ENCODE data around the gene IHH.

IHH gene

DNA sequence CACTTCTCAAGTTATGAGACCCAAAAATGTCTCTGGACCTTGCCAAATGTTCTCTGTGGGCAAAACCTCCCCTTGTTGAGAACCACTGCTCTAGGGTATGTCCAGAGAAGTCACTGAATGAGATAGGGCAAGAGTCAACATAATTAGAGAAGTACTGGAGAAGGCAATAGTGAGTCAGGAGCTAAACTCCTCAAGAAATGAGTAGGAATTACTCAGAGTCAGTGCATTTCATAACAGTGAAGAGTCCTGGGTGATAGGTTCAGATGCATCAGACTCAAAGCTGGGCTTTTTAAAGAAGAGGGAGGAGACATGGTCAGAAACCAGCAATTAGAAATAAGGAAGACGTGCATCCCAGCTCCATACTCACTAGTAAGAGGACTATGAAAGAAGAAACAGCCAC lies 38.6 kb upstream of the IHH start:
- Histone ChIP-seq H3K27me3 (no peaks in the 10 kb centered on the region), H3K4me3 (ENCODE audit: low read depth in 1 of 2, low read length in 1 of 2) (no peak overlapping the region), H3K4me1 (ENCODE audit: control insufficient read depth in 1 of 2, insufficient read depth in 1 of 2, low read depth in 1 of 2, low read length in 1 of 2) (peaks cover 14% of the 10 kb centered on the region in 2 experiments), H3K36me3 (no peaks in the 10 kb centered on the region), H3K27ac (no peak overlapping the region), H3K9me3 (no peaks in the 10 kb centered on the region)
- TF ChIP-seq, protein P1, sequence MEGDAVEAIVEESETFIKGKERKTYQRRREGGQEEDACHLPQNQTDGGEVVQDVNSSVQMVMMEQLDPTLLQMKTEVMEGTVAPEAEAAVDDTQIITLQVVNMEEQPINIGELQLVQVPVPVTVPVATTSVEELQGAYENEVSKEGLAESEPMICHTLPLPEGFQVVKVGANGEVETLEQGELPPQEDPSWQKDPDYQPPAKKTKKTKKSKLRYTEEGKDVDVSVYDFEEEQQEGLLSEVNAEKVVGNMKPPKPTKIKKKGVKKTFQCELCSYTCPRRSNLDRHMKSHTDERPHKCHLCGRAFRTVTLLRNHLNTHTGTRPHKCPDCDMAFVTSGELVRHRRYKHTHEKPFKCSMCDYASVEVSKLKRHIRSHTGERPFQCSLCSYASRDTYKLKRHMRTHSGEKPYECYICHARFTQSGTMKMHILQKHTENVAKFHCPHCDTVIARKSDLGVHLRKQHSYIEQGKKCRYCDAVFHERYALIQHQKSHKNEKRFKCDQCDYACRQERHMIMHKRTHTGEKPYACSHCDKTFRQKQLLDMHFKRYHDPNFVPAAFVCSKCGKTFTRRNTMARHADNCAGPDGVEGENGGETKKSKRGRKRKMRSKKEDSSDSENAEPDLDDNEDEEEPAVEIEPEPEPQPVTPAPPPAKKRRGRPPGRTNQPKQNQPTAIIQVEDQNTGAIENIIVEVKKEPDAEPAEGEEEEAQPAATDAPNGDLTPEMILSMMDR (IDR thresholded peaks at IDR 0.05) = no peak

DNA sequence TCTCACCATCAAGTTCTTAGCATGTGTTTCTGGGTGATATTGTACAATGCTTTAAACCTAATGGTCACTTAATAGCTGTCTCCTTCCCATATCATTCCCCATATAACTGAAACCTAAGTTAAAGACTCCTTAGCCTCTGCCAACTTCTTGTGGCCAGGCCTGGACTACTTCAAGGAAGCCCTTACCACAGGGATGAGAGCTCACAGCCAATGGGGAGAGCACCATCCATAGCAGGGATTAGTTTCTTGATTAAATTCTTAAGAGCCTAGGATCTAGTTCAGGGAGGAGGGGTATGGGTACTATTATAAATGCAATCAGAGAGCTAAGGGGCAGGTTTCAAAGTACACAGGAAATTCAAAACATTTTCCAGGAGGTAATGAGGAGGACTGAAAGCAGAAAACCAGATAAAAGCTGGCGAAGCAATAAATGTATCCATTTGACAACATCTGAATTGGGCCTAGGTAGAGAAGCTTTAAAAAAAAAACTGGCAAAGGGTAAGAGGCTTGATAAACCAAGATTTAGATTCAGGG lies 34.8 kb upstream of the IHH start:
- Histone ChIP-seq H3K27ac (no peak overlapping the region), H3K4me1 (ENCODE audit: control insufficient read depth in 1 of 2, insufficient read depth in 1 of 2, low read depth in 1 of 2, low read length in 1 of 2) (peaks cover 16 to 17% of the 10 kb centered on the region in 2 experiments), H3K4me3 (ENCODE audit: low read depth in 1 of 2, low read length in 1 of 2) (no peak overlapping the region), H3K27me3 (no peaks in the 10 kb centered on the region), H3K36me3 (no peaks in the 10 kb centered on the region), H3K9me3 (no peaks in the 10 kb centered on the region)
- TF ChIP-seq, protein P1 (IDR thresholded peaks at IDR 0.05) = no peak

DNA sequence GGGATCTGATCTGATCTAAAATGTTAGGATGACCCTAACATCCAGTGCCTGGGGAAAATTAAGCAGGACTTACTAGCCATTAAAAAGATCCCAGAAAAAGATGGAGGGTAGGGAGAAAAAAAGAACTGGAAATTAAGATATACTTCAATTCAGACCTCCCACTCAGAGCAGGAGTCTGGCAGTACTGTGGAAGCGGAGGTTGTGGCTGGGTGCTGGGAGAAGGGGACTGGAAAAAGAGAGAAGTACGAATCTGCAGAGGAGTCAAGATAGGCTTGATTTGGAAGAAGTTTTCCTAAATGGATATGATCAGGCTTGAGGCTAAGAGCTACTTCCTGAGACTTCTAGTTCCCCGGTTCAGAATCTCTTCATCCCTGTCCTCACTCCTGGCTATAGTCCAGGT lies 33.5 kb upstream of the IHH start:
- H3K9me3 ChIP-seq = no peaks in the 10 kb centered on the region
- no peaks in the 10 kb centered on the region for H3K27me3 ChIP-seq
- H3K36me3 ChIP-seq = no peaks in the 10 kb centered on the region
- H3K4me3 ChIP-seq (ENCODE audit: low read depth in 1 of 2, low read length in 1 of 2) = no peak overlapping the region
- peak overlapping the region; percentile 3 for H3K27ac ChIP-seq
- peaks cover 16 to 17% of the 10 kb centered on the region in 2 experiments for H3K4me1 ChIP-seq (ENCODE audit: control insufficient read depth in 1 of 2, insufficient read depth in 1 of 2, low read depth in 1 of 2, low read length in 1 of 2)
- TF ChIP-seq, protein P1 (IDR thresholded peaks at IDR 0.05) = no peak

DNA sequence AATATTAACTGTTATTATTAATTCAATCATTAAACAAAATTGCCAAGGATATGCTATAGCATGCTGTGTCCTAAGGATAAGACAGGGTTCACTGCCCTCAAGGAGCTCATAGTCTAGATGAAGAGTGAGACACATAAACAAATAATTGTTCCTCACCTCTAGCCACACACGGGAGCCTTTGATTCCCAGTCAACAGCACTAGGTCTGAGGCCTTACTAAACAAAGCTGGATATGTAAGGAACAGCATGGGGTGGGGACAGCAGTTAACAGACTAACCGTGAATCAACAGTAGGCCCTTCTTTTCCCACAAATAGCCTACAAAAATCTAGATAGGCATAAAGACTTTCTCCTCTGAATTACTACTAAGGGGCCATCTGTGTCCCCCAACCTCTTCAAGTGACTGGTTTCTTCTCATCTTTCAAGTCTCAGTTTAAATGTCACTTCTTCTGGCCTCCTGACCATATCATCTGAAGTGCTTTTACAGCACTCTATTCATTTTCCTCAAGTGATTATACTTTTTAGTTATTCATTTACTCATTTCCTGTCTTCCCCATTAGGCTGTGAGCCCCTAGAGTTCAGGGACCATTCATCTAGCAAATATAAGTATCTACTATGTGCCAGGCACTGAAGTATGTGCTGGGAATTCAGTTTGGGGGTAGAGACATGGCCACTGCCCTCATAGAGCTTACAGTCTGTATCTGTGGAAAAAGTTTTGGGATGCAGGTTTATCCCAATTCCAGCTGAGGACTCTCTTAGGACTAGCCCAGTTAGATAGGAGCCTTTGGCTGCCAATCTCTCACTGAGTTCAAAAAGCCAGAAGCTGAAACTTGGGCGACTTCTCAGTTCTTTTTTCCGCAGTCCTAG lies 29.9 kb upstream of the IHH start:
- Histone ChIP-seq H3K4me3 (ENCODE audit: low read depth in 1 of 2, low read length in 1 of 2) (no peak overlapping the region), H3K36me3 (no peaks in the 10 kb centered on the region), H3K27me3 (no peaks in the 10 kb centered on the region), H3K9me3 (no peaks in the 10 kb centered on the region), H3K4me1 (ENCODE audit: control insufficient read depth in 1 of 2, insufficient read depth in 1 of 2, low read depth in 1 of 2, low read length in 1 of 2) (peaks cover 32 to 33% of the 10 kb centered on the region in 2 experiments), H3K27ac (no peak overlapping the region)
- TF ChIP-seq, protein P1 (IDR thresholded peaks at IDR 0.05) = no peak

DNA sequence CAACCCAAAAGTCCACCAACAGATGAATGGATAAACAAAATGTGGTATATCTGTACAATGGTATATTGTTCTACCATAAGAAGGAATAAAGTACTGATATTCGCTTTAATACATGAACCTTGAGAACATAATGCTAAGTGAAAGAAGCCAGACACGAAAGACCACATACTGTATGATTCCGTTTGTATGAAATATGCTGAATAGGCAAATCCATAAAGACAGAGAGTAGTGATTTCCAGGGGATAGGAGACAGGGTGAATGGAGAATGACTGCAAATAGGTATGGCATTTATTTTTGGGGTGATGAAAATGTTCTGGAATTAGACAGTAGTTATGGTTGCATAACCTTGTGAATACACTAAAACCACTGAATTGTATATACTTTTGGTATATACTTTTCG lies 28.6 kb upstream of the IHH start:
- H3K4me3 ChIP-seq (ENCODE audit: low read depth in 1 of 2, low read length in 1 of 2) = no peak overlapping the region
- H3K4me1 ChIP-seq (ENCODE audit: control insufficient read depth in 1 of 2, insufficient read depth in 1 of 2, low read depth in 1 of 2, low read length in 1 of 2) = peaks cover 36% of the 10 kb centered on the region in 2 experiments
- no peaks in the 10 kb centered on the region for H3K9me3 ChIP-seq
- TF ChIP-seq, protein P1 (IDR thresholded peaks at IDR 0.05) = no peak
- H3K27me3 ChIP-seq = no peaks in the 10 kb centered on the region
- no peak overlapping the region for H3K27ac ChIP-seq
- H3K36me3 ChIP-seq = no peaks in the 10 kb centered on the region

All from neutrophil (primary cell).